GM19324 (cell line): Measurements from ENCODE around the gene SCN1B.

ENCODE experiments used
- ATAC-seq: cut with Tn5 transposase; IDR thresholded peaks from one replicate; pipeline ENCODE4 v1.9.1; 2021; ENCODE audit warnings: mild to moderate bottlenecking, moderate library complexity; ENCODE audit not compliant: unreplicated experiment, low FRiP score

SCN1B gene

GRCh38 chr19:35070471-35070870, 40.2 kb downstream of the SCN1B start:
- ATAC-seq = no peak

DNA sequence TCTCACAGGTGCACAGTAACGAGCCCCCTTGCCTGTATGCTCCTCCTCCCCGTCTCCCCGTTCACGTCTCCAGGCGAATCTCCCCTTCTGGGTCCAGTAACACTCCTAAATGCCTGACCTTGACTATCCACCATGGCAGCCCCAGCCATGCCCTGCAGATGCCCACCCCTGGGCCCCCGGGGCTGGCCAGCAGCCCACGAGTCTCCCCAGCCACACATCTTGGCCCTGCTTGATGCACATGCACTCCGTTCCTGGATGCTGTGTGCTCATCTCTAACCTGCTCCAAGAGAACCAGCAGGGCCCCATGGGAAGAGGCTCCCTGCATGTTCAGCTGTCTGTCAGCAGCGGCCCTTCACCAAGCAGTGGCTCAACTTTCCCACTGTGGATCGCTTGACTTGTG, 43.2 kb downstream of the SCN1B start:
- ATAC-seq = no peak

DNA sequence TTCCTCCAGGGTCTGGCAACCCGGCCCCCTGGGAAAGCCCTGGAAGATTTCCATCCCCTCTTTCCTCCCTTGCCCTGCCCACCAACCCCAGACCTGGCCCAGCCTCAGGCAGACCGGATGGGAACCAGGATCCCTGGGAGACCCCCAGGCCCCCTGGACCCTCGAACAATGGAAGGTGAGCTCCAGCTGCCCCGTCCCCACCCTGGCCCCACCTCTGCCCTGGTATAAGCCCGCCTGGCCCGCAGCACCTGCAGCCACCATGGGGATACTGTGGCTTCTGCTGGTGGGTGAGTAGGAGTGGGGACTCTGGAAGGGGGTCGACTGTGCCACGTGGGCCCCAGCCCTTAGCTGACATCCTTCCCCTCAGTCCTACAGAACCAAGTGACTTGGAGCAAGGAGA, 43.7 kb downstream of the SCN1B start:
- ATAC-seq = no peak

GRCh38 chr19:35074426-35075201, 44.3 kb downstream of the SCN1B start:
- ATAC-seq = no peak

GRCh38 chr19:35075202-35076025, 45.1 kb downstream of the SCN1B start:
- no peak for ATAC-seq

- ATAC-seq = no peak
Measured at GRCh38 chr19:35076026-35076370, 45.7 kb downstream of the SCN1B start.

- no peak for ATAC-seq
Measured at GRCh38 chr19:35076657-35077056, 46.4 kb downstream of the SCN1B start.

GRCh38 chr19:35077411-35078223, 47.3 kb downstream of the SCN1B start:
- ATAC-seq = no peak

DNA sequence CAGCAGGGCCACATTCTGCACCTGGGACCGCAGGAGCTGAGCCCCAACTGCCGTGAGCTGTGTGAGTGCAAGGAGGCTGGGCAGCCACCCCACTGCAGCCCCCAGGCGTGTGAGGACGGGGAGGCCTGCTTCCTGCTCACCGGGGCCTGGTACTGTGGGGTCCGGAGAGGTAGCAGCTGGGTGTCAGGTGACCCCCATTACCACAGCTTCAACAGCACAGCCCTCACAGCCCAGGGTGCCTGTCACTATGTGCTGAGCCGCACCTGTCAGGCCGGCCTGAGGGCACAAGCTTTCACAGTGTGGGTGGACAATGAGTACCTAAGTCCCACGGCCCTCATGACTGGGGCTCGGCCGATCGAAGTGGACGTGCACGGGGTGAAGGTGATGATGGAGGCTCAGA, 49.6 kb downstream of the SCN1B start:
- ATAC-seq = no peak

DNA sequence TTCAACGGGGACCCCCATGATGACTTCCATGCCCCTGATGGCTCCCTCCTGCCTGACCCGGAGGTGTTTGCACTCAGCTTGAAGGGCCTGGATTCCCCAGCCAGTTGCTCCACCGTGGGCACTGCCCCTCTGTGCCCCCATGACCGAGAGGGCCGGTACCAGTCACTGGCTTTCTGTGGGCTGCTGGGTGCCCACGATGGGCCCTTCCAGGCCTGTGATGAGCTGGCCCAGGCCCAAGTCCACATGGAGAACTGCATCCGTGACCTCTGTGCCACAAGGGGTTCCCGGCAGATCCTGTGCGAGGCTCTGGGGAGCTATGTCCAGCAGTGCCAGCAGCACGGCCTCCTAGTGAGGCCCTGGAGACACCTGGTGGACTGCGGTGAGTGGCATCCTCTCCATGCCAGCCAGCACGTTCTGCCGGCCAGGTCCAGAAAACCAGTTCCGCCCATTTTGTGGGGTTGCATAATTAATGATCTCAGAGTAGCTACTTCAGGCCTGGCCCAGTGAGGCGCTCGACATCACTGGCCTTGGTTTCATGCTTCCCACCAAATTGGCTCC, 50.4 kb downstream of the SCN1B start:
- ATAC-seq = no peak

DNA sequence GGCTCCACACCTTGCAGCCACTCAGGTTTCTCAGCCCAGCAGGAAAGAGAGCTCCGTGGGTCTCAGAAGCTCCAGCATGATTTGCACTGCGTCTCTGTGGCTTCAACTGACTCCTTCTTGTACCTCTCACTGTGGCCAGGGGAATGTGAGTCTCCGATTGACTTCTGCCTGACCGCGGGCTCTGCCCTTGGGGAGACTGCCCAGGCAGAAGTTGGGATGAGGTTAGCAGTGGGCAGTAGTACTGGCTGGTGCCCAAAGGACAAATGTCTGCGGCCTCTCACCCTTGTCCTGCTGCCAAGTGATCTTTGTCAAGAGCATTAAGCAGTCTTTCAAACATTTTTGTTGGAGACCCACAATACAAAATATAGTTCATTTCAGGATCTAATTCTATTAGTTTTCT, 50.9 kb downstream of the SCN1B start:
- no peak for ATAC-seq

DNA sequence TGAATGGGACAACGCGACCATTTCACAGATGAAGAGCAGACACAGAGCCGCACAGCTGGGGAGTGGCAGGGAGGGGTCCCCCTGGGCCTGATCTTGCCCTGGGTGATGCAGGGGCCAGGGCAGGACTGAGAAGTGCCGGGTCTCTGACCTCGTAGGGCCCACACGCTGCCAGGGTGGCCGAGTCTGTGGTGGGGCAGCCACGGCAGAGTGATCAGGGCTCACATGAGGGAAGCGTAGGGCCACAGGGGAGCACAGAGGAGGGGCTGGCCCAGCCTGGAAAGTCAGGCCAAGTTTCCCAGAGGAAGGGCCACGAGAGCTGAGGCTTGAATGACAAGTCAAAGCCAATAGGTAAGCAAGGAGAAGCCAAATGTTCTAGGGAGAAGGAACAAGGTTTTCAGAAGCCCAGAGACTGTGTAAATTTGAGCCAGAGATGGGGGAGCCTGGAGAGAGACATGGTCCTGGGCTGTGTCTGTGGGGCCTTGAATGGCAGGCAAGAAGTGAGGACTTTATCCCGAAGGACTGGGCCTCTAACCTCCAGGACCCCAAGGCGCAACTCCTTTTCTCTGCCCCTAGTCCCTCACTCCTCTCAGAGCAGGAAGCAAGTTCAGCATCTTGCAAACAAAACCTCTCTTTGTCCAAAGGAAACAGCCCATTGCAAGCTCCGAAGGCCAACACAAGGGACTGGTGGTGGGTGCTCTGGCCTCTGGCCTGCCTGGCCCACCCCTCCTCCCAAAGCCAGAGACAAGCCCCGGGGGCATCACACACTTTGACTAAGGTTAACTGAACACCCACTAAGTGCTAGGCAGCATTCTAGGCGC, 53.6 kb downstream of the SCN1B start:
- ATAC-seq = no peak

GRCh38 chr19:35084509-35084762, 54.2 kb downstream of the SCN1B start:
- no peak for ATAC-seq

DNA sequence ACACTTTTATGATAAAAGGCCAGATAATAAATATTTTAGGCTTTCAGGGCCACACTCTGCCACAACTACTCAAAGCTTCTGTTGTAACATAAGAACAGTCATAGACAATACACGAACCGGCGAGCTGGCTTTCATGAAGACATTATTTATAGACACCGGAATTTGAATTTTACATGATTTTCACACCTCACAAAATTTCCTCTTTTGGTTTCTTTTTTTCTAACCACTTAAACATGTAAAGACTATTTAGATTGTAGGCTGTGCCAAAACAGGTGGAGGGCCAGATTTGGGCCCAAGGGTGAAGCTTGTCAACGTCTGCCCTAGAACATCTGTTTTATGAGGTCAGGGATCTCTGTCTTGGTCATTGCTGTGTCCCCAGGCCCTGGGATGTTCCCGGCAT, 55.7 kb downstream of the SCN1B start:
- peak; percentile 57 for ATAC-seq

DNA sequence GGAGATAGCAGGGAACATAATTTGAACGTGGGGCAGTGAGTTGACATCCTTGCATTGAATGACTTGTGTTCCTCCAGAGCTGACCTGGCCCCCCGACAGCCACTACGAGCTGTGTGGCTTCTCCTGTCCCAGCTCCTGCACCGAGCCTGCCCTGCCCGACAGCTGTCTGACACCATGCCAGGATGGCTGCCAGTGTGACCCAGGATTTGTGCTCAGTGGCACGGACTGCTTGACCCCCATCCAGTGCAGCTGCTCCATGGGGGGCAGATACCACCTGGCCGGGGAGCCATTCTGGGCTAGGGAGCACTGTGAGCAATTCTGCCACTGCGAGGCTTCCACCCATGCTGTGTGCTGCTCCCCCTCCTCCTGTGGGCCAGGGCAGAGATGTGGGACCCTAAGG, 56.2 kb downstream of the SCN1B start:
- ATAC-seq = no peak

- ATAC-seq = no peak
Measured at GRCh38 chr19:35087393-35087792, 57.1 kb downstream of the SCN1B start.

DNA sequence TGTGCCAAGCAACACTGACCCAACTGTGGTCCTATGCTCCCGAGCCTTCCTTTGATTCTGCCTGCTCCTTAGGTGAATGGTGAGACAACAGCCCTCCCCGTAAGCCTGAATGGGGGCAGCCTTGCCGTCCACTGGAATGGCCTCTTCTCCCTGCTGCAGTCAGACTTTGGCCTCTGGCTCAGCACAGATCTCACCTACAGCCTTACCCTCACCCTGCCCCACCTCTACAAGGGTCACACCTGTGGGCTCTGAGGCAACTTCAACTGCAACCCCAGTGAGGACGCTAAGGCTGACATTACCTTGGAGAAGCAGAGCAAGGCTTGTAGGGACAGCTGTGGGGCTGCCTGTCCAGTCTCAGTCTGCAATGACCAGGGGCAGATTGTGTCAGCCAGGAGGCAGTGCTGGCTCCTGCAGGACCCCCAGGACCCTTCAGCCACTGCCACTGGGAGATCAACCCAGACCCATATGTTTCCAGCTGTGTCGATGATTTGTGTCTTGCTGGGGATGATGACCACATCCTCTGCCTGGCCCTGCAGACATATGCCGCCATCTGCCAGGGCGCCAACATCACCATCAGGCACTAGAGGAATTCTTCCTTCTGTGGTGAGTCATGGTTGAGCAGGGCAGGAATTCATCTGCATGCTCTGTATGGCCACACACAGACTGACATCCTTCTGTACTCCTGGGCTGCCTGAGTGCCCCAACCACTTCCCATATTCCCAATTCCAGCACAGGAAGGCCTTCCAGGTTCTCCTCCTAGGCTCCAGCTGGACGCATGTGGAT, 58.1 kb downstream of the SCN1B start:
- no peak for ATAC-seq

DNA sequence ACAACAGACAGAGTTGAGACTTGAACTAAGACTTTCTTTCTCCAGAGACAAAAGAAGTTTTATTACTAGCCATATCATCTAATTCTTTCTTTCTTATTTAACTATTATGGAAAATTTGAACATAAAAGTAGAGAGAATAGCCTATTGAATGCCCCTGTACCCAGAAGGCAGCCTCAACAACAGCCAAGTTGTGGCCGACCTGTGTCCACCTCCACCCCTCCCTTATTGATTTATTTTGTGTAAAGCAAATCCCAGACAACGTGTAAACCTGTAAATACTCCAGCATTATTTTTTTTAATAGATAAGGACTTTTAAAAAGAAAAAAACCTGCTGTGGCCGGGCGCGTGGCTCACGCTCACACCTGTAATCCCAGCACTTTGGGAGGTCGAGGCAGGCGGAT, 59.3 kb downstream of the SCN1B start:
- no peak for ATAC-seq
